Measurements from ENCODE around the gene CLEC4A.
A peak's percentile ranks its signal among the peaks of the same experiment; 100 is the strongest.
"Not testable (repeated sequence)": the region's sequence is repeated elsewhere in the genome, so short reads cannot be mapped to it uniquely, and the experiment has no call there.

Gene CLEC4A

GRCh38 chr12:8123124-8123912 is at the start of gene CLEC4A:
CLEC4A (plus strand) TSS chr12:8123617; CDS start chr12:8123879, 262 bp downstream.
- peak; percentile 39 for DNase-seq

GRCh38 chr12:8075935-8076334 is 47.5 kb upstream of the CLEC4A start:
- no peak for DNase-seq

- no peak for DNase-seq
Measured at GRCh38 chr12:8076366-8076765, 47.1 kb upstream of the CLEC4A start.

- no peak for DNase-seq
Measured at GRCh38 chr12:8077207-8077606, 46.2 kb upstream of the CLEC4A start.

DNA sequence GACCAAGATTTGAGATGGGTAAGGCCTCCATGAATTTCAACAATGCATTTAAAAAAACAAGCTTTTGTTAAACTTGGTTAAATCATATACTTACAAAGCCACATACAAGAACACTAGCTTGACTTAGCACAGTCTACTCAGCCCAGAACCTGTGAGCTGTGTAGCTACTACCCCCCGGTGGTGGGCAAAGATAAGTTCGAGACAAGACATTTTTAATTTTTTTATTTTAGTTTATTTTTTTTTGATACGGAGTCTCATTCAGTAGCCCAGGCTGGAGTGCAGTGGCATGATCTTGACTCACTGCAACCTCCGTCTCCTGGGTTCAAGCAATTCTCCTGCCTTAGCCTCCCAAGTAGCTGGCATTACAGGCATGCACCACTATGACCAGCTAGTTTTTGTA is 45.0 kb upstream of the CLEC4A start:
- DNase-seq, result peak; percentile 48

DNA sequence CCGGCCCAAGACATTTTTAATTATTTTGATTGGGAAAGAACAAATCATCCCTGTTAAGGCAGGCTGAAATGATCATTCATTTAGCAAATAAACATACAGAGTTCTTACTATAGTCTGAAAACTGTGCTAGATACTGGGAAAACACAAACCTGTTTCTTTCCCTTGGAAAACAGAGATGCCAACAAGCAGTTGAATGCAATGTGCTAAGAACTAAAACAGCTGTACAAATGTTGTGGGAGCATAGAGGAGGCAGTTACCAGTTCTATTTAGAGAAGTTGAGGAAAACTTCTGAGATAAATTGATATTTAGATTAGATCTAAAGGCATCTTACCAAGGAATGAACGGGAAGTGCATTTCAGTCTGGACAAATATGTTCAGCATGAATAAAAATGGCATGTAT is 44.5 kb upstream of the CLEC4A start:
- DNase-seq, result no peak

- DNase-seq, result peak; percentile 58
Measured at GRCh38 chr12:8080120-8080519, 43.3 kb upstream of the CLEC4A start.

- DNase-seq, result no peak
Measured at GRCh38 chr12:8081251-8081920, 42.0 kb upstream of the CLEC4A start.

GRCh38 chr12:8082808-8083100 is 40.7 kb upstream of the CLEC4A start:
- DNase-seq, result no peak

- not testable (repeated sequence) for DNase-seq
Measured at GRCh38 chr12:8084351-8084750, 39.1 kb upstream of the CLEC4A start.

DNA sequence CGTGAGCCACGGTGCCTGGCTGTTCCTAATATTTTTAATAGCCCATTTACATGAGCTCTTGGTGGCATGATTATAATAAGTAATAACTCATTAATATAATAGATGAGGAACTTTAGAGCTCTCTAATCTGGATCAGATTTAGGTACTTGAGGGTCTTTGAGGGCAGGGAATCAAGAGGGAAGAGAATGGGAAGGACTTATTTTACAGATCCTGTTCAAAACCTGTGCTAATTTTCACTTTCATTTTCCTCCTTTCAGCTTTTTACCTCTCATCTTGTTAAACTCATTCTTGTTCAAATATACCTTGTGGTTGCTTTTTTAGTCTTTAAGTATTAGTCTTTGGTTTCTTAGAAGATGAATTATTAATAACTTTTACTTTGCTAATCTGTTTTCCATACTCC is 35.8 kb upstream of the CLEC4A start:
- no peak for DNase-seq

DNA sequence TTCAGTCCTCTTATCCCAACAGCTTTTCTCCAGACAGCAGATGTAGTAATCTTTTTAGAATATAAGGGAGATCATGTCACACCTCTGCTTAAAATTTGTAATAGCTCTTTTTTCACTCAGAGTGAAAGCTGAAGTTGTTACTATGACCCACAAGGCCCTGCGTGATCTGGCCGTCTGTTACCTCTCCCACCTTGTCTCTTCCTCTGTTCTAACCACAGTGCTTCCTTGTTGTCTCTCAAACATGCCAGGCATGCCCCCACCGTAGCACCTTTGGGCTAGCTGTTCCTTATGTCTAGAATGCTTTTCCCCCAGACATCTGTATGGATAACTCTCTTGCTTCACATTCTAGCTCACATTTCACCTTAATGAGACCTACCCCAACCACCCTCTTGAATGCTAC is 34.8 kb upstream of the CLEC4A start:
- DNase-seq, result no peak

- DNase-seq, result not testable (repeated sequence)
Measured at GRCh38 chr12:8089277-8089676, 34.1 kb upstream of the CLEC4A start.

GRCh38 chr12:8089716-8090115 is 33.7 kb upstream of the CLEC4A start:
- DNase-seq, result no peak

GRCh38 chr12:8093291-8093690 is 30.1 kb upstream of the CLEC4A start:
- no peak for DNase-seq

DNA sequence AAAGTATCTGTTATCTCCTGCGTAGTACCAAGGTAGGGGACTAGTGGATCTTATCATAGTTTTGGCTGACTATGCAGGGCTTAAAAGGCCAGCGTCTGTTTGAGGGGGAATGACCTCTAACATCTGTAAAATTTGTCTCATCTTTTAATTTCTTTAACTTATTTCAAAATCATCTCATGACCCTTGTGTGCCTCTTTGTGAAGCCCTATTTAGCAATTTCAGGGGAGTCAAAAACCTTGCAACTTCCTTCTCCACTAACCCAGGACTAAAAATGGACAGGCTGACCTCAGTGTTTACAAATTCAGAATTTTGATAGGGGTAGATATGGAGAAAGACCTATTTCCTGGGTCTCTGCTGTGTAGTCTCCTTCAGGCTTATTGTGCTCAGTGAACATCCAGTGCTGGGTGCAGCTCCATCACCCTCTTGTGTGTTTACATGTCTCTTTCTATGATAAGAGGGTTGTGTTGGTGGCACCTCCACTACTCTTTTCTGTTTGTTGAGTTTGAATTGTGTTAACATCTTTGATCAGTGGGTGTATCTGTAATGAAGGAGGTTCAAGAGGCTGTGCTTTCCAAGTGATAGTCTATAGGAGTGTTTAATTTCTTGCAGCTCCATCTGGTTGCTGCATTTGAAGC is 27.0 kb upstream of the CLEC4A start:
- DNase-seq, result peak; percentile 11

GRCh38 chr12:8099235-8099634 is 24.2 kb upstream of the CLEC4A start:
- no peak for DNase-seq

- peak; percentile 18 for DNase-seq
Measured at GRCh38 chr12:8108808-8109398, 14.5 kb upstream of the CLEC4A start.

- DNase-seq, result not testable (repeated sequence)
Measured at GRCh38 chr12:8113117-8113516, 10.3 kb upstream of the CLEC4A start.

GRCh38 chr12:8120072-8120713 is 3.2 kb upstream of the CLEC4A start:
- no peak for DNase-seq

DNA sequence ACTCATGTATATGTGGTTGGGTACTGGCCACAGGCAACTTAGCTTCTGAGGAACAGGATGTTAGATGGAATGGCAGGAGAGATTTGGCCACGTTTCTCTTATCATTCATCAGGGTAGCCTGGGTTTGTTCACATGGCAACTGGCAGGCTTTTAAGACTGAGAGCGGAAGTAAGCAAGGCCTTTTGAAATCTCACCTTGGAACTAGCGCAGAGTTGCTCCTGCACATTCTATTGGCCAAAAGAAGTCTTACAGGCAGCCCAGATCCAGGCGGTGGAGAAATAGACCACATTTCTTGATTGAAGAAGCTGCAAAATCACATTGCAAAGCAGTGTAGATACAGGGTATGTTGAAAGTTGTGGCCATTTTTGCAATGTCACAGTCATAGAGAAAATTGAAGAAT is 3.7 kb downstream of the CLEC4A start:
- DNase-seq, result peak; percentile 98

- DNase-seq, result not testable (repeated sequence)
Measured at GRCh38 chr12:8133636-8134397, 10.4 kb downstream of the CLEC4A start.
